Measurements from ENCODE around the gene AJAP1.

Gene AJAP1, protein sequence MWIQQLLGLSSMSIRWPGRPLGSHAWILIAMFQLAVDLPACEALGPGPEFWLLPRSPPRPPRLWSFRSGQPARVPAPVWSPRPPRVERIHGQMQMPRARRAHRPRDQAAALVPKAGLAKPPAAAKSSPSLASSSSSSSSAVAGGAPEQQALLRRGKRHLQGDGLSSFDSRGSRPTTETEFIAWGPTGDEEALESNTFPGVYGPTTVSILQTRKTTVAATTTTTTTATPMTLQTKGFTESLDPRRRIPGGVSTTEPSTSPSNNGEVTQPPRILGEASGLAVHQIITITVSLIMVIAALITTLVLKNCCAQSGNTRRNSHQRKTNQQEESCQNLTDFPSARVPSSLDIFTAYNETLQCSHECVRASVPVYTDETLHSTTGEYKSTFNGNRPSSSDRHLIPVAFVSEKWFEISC

DNA sequence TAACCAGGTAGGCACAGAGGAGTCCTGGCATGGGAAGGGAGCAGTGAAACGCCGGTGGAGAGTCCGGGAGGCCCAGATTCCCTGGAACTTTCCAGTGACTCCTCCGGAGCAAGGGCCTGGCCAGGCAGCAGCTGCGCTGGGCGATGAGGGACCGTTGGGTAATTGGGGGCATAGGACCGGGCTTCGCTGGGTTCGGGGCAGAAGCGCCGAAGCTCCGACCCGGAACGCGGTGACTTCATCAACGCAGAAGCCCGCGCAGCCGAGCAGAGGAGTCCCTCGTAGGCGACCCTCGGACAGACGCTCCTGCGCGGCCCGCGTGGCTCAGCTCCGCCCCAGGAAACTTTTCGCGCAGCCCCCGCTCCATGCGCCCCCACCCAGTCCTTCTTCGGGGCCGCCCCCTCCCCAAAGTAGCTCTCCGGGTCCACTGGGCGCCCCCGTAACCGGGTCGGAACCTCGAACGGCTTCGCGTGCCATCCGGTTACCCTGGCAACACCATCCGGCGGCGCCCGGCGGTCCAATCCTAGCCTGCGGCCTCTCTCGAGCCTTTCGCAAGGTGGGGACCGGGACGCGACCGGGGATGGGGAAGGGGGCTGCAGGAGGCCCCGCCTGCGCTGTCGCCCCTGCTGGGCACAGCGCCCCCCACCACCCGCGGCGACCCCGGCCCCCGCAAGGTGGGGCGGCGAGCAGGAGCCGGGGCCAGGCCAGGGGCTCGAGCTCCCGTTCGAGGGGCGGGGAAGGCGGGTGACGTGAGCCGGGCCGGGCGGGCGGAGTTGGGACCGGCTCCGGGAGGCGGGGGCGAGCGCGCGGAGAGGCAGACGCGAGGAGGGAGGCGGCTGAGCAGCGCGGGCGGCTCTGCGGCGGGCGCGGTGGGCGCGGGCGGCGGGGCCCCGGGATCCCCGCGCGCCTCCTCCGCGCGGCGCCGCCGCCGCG is at the start of gene AJAP1:
Gene AJAP1 (plus strand): TSS at position 814 of the 930 bp plus-strand sequence. CDS start 817 bp downstream, outside the sequence.
- in situ Hi-C loops (cut with MboI; ENCODE audit: low sequenced_read_pairs, unreplicated experiment), result no loop called here
- DNase-seq (ENCODE audit: low spot score), result no peak
- no peak for TF ChIP-seq CTCF (IDR thresholded peaks at IDR 0.05; ENCODE audit: borderline replicate concordance, control extremely low read depth, extremely low read depth, insufficient read depth, missing control alignments)

- no peak for DNase-seq (ENCODE audit: low spot score)
- TF ChIP-seq CTCF (IDR thresholded peaks at IDR 0.05; ENCODE audit: borderline replicate concordance, control extremely low read depth, extremely low read depth, insufficient read depth, missing control alignments), result no peak
- in situ Hi-C loops (cut with MboI; ENCODE audit: low sequenced_read_pairs, unreplicated experiment), result no loop called here
These were observed 49.3 kb upstream of the AJAP1 start for GRCh38 chr1:4605158-4605557.

- in situ Hi-C loops (cut with MboI; ENCODE audit: low sequenced_read_pairs, unreplicated experiment), result no loop called here
- no peak for DNase-seq (ENCODE audit: low spot score)
- TF ChIP-seq CTCF (IDR thresholded peaks at IDR 0.05; ENCODE audit: borderline replicate concordance, control extremely low read depth, extremely low read depth, insufficient read depth, missing control alignments), result no peak
These were observed 42.7 kb upstream of the AJAP1 start for GRCh38 chr1:4611563-4612341.

- in situ Hi-C loops (cut with MboI; ENCODE audit: low sequenced_read_pairs, unreplicated experiment), result no loop called here
- no peak for TF ChIP-seq CTCF (IDR thresholded peaks at IDR 0.05; ENCODE audit: borderline replicate concordance, control extremely low read depth, extremely low read depth, insufficient read depth, missing control alignments)
- DNase-seq (ENCODE audit: low spot score), result no peak
These were observed 41.4 kb upstream of the AJAP1 start for GRCh38 chr1:4612991-4613390.

DNA sequence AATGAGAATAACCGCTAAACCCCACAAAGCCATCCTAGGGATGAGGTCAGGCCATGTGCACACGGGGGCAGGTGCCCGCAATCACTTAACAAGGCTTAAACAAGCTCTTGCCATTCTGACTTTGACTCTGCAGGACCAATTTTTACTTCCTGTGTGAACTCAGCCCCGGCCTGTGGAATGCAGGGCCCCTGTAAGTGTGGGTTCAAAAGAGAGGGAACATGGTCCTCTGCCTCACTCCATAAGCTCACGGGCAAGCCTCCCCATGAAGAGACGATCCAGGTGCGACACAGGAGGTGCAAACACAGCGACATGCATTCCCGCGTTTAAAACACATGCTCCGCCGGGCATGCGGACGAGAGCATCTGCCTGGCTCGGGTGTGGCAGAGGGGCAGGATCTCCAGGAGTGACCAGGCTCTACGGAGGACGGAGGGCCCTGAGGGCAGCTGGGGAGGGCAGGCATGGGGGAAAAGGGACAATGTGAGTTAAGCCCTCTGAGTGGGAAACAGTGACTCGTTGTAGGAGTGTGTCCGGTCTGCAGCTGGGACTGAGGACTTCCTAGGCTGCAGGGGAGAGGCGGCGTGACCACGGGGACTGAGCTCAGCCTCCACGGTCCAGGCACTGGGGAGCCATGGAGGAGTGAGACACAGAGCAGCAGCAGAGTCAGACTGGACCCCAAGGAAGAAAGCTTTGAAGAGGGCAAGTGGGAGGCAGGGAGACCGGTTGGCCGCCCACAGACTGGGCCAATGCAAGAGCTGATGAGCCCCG is 40.6 kb upstream of the AJAP1 start:
- in situ Hi-C loops (cut with MboI; ENCODE audit: low sequenced_read_pairs, unreplicated experiment), result no loop called here
- DNase-seq (ENCODE audit: low spot score), result no peak
- TF ChIP-seq CTCF (IDR thresholded peaks at IDR 0.05; ENCODE audit: borderline replicate concordance, control extremely low read depth, extremely low read depth, insufficient read depth, missing control alignments), result no peak

All from GM13976 (cell line).